ENCODE data around the gene TNFRSF18.

The TNFRSF18 gene

GRCh38 chr1:1244192-1244811 is 37.9 kb upstream of the TNFRSF18 start:
- TF ChIP-seq, protein P1, sequence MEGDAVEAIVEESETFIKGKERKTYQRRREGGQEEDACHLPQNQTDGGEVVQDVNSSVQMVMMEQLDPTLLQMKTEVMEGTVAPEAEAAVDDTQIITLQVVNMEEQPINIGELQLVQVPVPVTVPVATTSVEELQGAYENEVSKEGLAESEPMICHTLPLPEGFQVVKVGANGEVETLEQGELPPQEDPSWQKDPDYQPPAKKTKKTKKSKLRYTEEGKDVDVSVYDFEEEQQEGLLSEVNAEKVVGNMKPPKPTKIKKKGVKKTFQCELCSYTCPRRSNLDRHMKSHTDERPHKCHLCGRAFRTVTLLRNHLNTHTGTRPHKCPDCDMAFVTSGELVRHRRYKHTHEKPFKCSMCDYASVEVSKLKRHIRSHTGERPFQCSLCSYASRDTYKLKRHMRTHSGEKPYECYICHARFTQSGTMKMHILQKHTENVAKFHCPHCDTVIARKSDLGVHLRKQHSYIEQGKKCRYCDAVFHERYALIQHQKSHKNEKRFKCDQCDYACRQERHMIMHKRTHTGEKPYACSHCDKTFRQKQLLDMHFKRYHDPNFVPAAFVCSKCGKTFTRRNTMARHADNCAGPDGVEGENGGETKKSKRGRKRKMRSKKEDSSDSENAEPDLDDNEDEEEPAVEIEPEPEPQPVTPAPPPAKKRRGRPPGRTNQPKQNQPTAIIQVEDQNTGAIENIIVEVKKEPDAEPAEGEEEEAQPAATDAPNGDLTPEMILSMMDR (IDR thresholded peaks at IDR 0.05; ENCODE audit: low read length) = no peak
- TF ChIP-seq EZH2 (optimal IDR thresholded peaks at IDR 0.05; ENCODE audit: low read depth, low read length) (no peak), EZH2phosphoT487 (IDR thresholded peaks at IDR 0.05; ENCODE audit: low read length) (no peak)
- H3K9ac ChIP-seq (ENCODE audit: low read length) = no peak overlapping the region
- H3K27ac ChIP-seq (ENCODE audit: low read length) = no peak overlapping the region
- no peaks in the 10 kb centered on the region for H3K9me2 ChIP-seq (replicated peaks; ENCODE audit: insufficient read depth, low read length)
- H3F3A ChIP-seq (ENCODE audit: insufficient read depth, low read length) = no peaks in the 10 kb centered on the region
- H3K4me1 ChIP-seq (ENCODE audit: low read length) = no peaks in the 10 kb centered on the region
- no peak overlapping the region for H3K4me3 ChIP-seq (ENCODE audit: low read length)
- no peaks in the 10 kb centered on the region for H3K36me3 ChIP-seq (replicated peaks; ENCODE audit: insufficient read depth, low read length)
- peaks cover 52% of the 10 kb centered on the region for H3K27me3 ChIP-seq (replicated peaks; ENCODE audit: insufficient read depth, low read length)
- H3K79me2 ChIP-seq (ENCODE audit: low read length) = no peaks in the 10 kb centered on the region
- DNase-seq = no peak
- H3K4me2 ChIP-seq (ENCODE audit: low read depth, low read length) = no peak overlapping the region
- H3K9me3 ChIP-seq (replicated peaks; ENCODE audit: insufficient read depth, low read length) = no peaks in the 10 kb centered on the region
- no peaks in the 10 kb centered on the region for H4K20me1 ChIP-seq (ENCODE audit: insufficient read depth, low read length)
- no peak overlapping the region for H2AFZ ChIP-seq (ENCODE audit: low read length)

GRCh38 chr1:1243807-1244191 is 37.4 kb upstream of the TNFRSF18 start:
- no peak for TF ChIP-seq EZH2 (optimal IDR thresholded peaks at IDR 0.05; ENCODE audit: low read depth, low read length)
- TF ChIP-seq EZH2phosphoT487 (IDR thresholded peaks at IDR 0.05; ENCODE audit: low read length) = no peak
- TF ChIP-seq, protein P1 (IDR thresholded peaks at IDR 0.05; ENCODE audit: low read length) = no peak
- Histone ChIP-seq H3K9ac (ENCODE audit: low read length) (no peak overlapping the region), H3K4me2 (ENCODE audit: low read depth, low read length) (no peak overlapping the region), H3K36me3 (replicated peaks; ENCODE audit: insufficient read depth, low read length) (no peaks in the 10 kb centered on the region), H4K20me1 (ENCODE audit: insufficient read depth, low read length) (no peaks in the 10 kb centered on the region), H3K4me3 (ENCODE audit: low read length) (no peak overlapping the region), H3K79me2 (ENCODE audit: low read length) (no peaks in the 10 kb centered on the region), H3K9me3 (replicated peaks; ENCODE audit: insufficient read depth, low read length) (no peaks in the 10 kb centered on the region), H3K27me3 (replicated peaks; ENCODE audit: insufficient read depth, low read length) (peaks cover 57% of the 10 kb centered on the region), H2AFZ (ENCODE audit: low read length) (no peak overlapping the region), H3F3A (ENCODE audit: insufficient read depth, low read length) (no peaks in the 10 kb centered on the region), H3K27ac (ENCODE audit: low read length) (no peak overlapping the region), H3K4me1 (ENCODE audit: low read length) (no peaks in the 10 kb centered on the region), H3K9me2 (replicated peaks; ENCODE audit: insufficient read depth, low read length) (no peaks in the 10 kb centered on the region)
- no peak for DNase-seq

GRCh38 chr1:1243266-1243660 is 36.9 kb upstream of the TNFRSF18 start:
- no peak for TF ChIP-seq EZH2 (optimal IDR thresholded peaks at IDR 0.05; ENCODE audit: low read depth, low read length)
- TF ChIP-seq, protein P1 (IDR thresholded peaks at IDR 0.05; ENCODE audit: low read length) = no peak
- no peak for TF ChIP-seq EZH2phosphoT487 (IDR thresholded peaks at IDR 0.05; ENCODE audit: low read length)
- no peaks in the 10 kb centered on the region for H3K9me3 ChIP-seq (replicated peaks; ENCODE audit: insufficient read depth, low read length)
- H3K4me2 ChIP-seq (ENCODE audit: low read depth, low read length) = no peak overlapping the region
- H3K79me2 ChIP-seq (ENCODE audit: low read length) = no peaks in the 10 kb centered on the region
- no peak overlapping the region for H2AFZ ChIP-seq (ENCODE audit: low read length)
- H3K36me3 ChIP-seq (replicated peaks; ENCODE audit: insufficient read depth, low read length) = no peaks in the 10 kb centered on the region
- H3K9me2 ChIP-seq (replicated peaks; ENCODE audit: insufficient read depth, low read length) = no peaks in the 10 kb centered on the region
- no peaks in the 10 kb centered on the region for H3F3A ChIP-seq (ENCODE audit: insufficient read depth, low read length)
- H3K9ac ChIP-seq (ENCODE audit: low read length) = no peak overlapping the region
- H3K27ac ChIP-seq (ENCODE audit: low read length) = no peak overlapping the region
- H3K4me1 ChIP-seq (ENCODE audit: low read length) = no peaks in the 10 kb centered on the region
- H4K20me1 ChIP-seq (ENCODE audit: insufficient read depth, low read length) = no peaks in the 10 kb centered on the region
- no peak for DNase-seq
- H3K4me3 ChIP-seq (ENCODE audit: low read length) = no peak overlapping the region
- peaks cover 63% of the 10 kb centered on the region for H3K27me3 ChIP-seq (replicated peaks; ENCODE audit: insufficient read depth, low read length)
